T-helper 17 cell (primary cell): ENCODE measurements around the gene ZNF728. TPM values are rescaled to one million over a fixed set of nuclear protein-coding genes. Genes with fewer than 3 reads are reported as not detected.

Source experiments
- total RNA-seq, 4 donors: library from RNA in 2 of 4; stranded (reverse) in 2 of 4; gene quantifications; one replicate each; pipeline ENCODE4 v1.2.3 and lab custom pipeline; 2022 to 2026

Gene ZNF728
- total RNA-seq, 2 donors from 2014 or later, result not detected

Other genes with a start within 250 kb of the ZNF728 start
- gene ZNF99, start 219.0 kb downstream of the ZNF728 start, total RNA-seq, result not detected
- gene ZNF723, start 170.9 kb downstream of the ZNF728 start, total RNA-seq, result not detected
- gene ZNF730, start 113.8 kb upstream of the ZNF728 start, total RNA-seq, result not detected
- gene ZNF724, start 247.2 kb upstream of the ZNF728 start, total RNA-seq, result 1 to 10 TPM; 2.1 to 3.2 TPM